MG63 (cell line): ENCODE results near the gene SEMA3D. TPM values are rescaled to one million over a fixed set of nuclear protein-coding genes. Genes with fewer than 3 reads are reported as not detected.

Source experiments
- DNase-seq: peaks from one replicate; pipeline ENCODE4 v3.0.0-alpha.2; 2020
- H3K27me3 ChIP-seq: fragments of 250-450 bp; sonication (Bioruptor Pico); 2 replicates; pipeline ENCODE4 v1.5.1; 2020; ENCODE audit warnings: mild to moderate bottlenecking, moderate library complexity
- H3K36me3 ChIP-seq: fragments of 250-450 bp; sonication (Bioruptor Pico); 2 replicates; pipeline ENCODE4 v1.5.1; 2020; ENCODE audit warnings: mild to moderate bottlenecking, moderate library complexity
- H3K4me3 ChIP-seq: fragments of 250-450 bp; sonication (Bioruptor Pico); 2 replicates; pipeline ENCODE4 v1.5.1; 2020; ENCODE audit warnings: mild to moderate bottlenecking, moderate library complexity
- H3K9me3 ChIP-seq: fragments of 250-450 bp; sonication (Bioruptor Pico); 2 replicates; pipeline ENCODE4 v1.5.1; 2020; ENCODE audit warnings: mild to moderate bottlenecking, moderate library complexity
- total RNA-seq: library from RNA; depleted of rRNA; stranded (reverse); fragments of >200 nt; shearing (Covaris generic); gene quantifications from 2 replicates; pipeline ENCODE4 v1.2.3, GENCODE V29; 2014; ENCODE audit warnings: low replicate concordance

SEMA3D gene
- total RNA-seq, 1 experiment from 2014 or later = 0.20 TPM

GRCh38 chr7:85104432-85105205 lies 82.2 kb downstream of the SEMA3D start:
- no peaks in the 10 kb centered on the region; the same call in none of the 2 replicates for H3K27me3 ChIP-seq
- no peaks in the 10 kb centered on the region for H3K36me3 ChIP-seq
- no peak for DNase-seq
- H3K4me3 ChIP-seq = no peak overlapping the region
- no peaks in the 10 kb centered on the region for H3K9me3 ChIP-seq

- Histone ChIP-seq H3K4me3 (no peak overlapping the region), H3K36me3 (no peaks in the 10 kb centered on the region), H3K9me3 (no peaks in the 10 kb centered on the region), H3K27me3 (no peaks in the 10 kb centered on the region; the same call in none of the 2 replicates)
- DNase-seq = no peak
Observed at GRCh38 chr7:85103962-85104361, 82.9 kb downstream of the SEMA3D start.

GRCh38 chr7:85103357-85103756 lies 83.5 kb downstream of the SEMA3D start:
- no peaks in the 10 kb centered on the region for H3K9me3 ChIP-seq
- H3K36me3 ChIP-seq = no peaks in the 10 kb centered on the region
- H3K4me3 ChIP-seq = no peak overlapping the region
- DNase-seq = peak; percentile 1
- H3K27me3 ChIP-seq = no peaks in the 10 kb centered on the region; the same call in 1 of the 2 replicates

GRCh38 chr7:85102813-85103350 lies 84.0 kb downstream of the SEMA3D start:
- DNase-seq = no peak
- no peaks in the 10 kb centered on the region for H3K36me3 ChIP-seq

GRCh38 chr7:85101347-85101746 lies 85.5 kb downstream of the SEMA3D start:
- no peak for DNase-seq
- Histone ChIP-seq H3K36me3 (no peaks in the 10 kb centered on the region), H3K4me3 (no peak overlapping the region), H3K9me3 (no peaks in the 10 kb centered on the region), H3K27me3 (no peaks in the 10 kb centered on the region)

More at GRCh38 chr7:85102813-85103350, 84.0 kb downstream of the SEMA3D start:
- Histone ChIP-seq H3K4me3 (no peak overlapping the region), H3K9me3 (no peaks in the 10 kb centered on the region), H3K27me3 (no peaks in the 10 kb centered on the region)

GRCh38 chr7:85097844-85098243 lies 89.0 kb downstream of the SEMA3D start:
- Histone ChIP-seq H3K36me3 (no peaks in the 10 kb centered on the region), H3K4me3 (no peak overlapping the region), H3K9me3 (no peaks in the 10 kb centered on the region), H3K27me3 (no peaks in the 10 kb centered on the region)
- no peak for DNase-seq

- Histone ChIP-seq H3K4me3 (no peak overlapping the region), H3K36me3 (no peaks in the 10 kb centered on the region), H3K27me3 (no peaks in the 10 kb centered on the region), H3K9me3 (no peaks in the 10 kb centered on the region)
- DNase-seq = no peak
Observed at GRCh38 chr7:85095806-85096205, 91.0 kb downstream of the SEMA3D start.

- Histone ChIP-seq H3K9me3 (no peaks in the 10 kb centered on the region), H3K4me3 (no peak overlapping the region), H3K27me3 (no peaks in the 10 kb centered on the region), H3K36me3 (no peaks in the 10 kb centered on the region)
- DNase-seq = no peak
Observed at GRCh38 chr7:85095366-85095765, 91.5 kb downstream of the SEMA3D start.

GRCh38 chr7:85094046-85094725 lies 92.7 kb downstream of the SEMA3D start:
- Histone ChIP-seq H3K4me3 (no peak overlapping the region), H3K9me3 (no peaks in the 10 kb centered on the region), H3K36me3 (no peaks in the 10 kb centered on the region), H3K27me3 (no peaks in the 10 kb centered on the region)
- no peak for DNase-seq

- Histone ChIP-seq H3K36me3 (no peaks in the 10 kb centered on the region), H3K9me3 (no peaks in the 10 kb centered on the region), H3K4me3 (no peak overlapping the region), H3K27me3 (no peaks in the 10 kb centered on the region)
- DNase-seq = no peak
Observed at GRCh38 chr7:85091565-85091928, 95.3 kb downstream of the SEMA3D start.

GRCh38 chr7:85090919-85091564 lies 95.8 kb downstream of the SEMA3D start:
- H3K36me3 ChIP-seq = no peaks in the 10 kb centered on the region
- no peak for DNase-seq

GRCh38 chr7:85090143-85090542 lies 96.7 kb downstream of the SEMA3D start:
- Histone ChIP-seq H3K27me3 (no peaks in the 10 kb centered on the region), H3K36me3 (no peaks in the 10 kb centered on the region), H3K4me3 (no peak overlapping the region), H3K9me3 (no peaks in the 10 kb centered on the region)
- no peak for DNase-seq

More at GRCh38 chr7:85090919-85091564, 95.8 kb downstream of the SEMA3D start:
- no peaks in the 10 kb centered on the region for H3K27me3 ChIP-seq
- H3K9me3 ChIP-seq = no peaks in the 10 kb centered on the region
- H3K4me3 ChIP-seq = no peak overlapping the region

GRCh38 chr7:85081846-85082245 lies 105.0 kb downstream of the SEMA3D start:
- H3K27me3 ChIP-seq = no peaks in the 10 kb centered on the region
- H3K36me3 ChIP-seq = no peaks in the 10 kb centered on the region
- DNase-seq = no peak
- H3K9me3 ChIP-seq = no peaks in the 10 kb centered on the region
- no peak overlapping the region for H3K4me3 ChIP-seq

GRCh38 chr7:85081392-85081791 lies 105.5 kb downstream of the SEMA3D start:
- Histone ChIP-seq H3K9me3 (no peaks in the 10 kb centered on the region), H3K36me3 (no peaks in the 10 kb centered on the region)

GRCh38 chr7:85079434-85079833 lies 107.4 kb downstream of the SEMA3D start:
- Histone ChIP-seq H3K4me3 (no peak overlapping the region), H3K36me3 (no peaks in the 10 kb centered on the region), H3K27me3 (no peaks in the 10 kb centered on the region), H3K9me3 (no peaks in the 10 kb centered on the region)
- DNase-seq = no peak

More at GRCh38 chr7:85081392-85081791, 105.5 kb downstream of the SEMA3D start:
- no peak overlapping the region for H3K4me3 ChIP-seq
- DNase-seq = no peak
- H3K27me3 ChIP-seq = no peaks in the 10 kb centered on the region

GRCh38 chr7:85078181-85078580 lies 108.7 kb downstream of the SEMA3D start:
- DNase-seq = no peak
- Histone ChIP-seq H3K27me3 (no peaks in the 10 kb centered on the region), H3K4me3 (no peak overlapping the region), H3K9me3 (no peaks in the 10 kb centered on the region), H3K36me3 (no peaks in the 10 kb centered on the region)

- H3K4me3 ChIP-seq = no peak overlapping the region
- H3K27me3 ChIP-seq = no peaks in the 10 kb centered on the region
- no peaks in the 10 kb centered on the region for H3K9me3 ChIP-seq
- no peak for DNase-seq
- no peaks in the 10 kb centered on the region for H3K36me3 ChIP-seq
Observed at GRCh38 chr7:85075864-85076263, 111.0 kb downstream of the SEMA3D start.
